Activated CD8-positive, alpha-beta T cell treated with anti-CD3 and anti-CD28 coated beads, Interleukin-2, amount 10 ng/mL, durations not matched to agents 7 days and 5 days (primary cell): ENCODE results near the gene TMBIM4. TPM values are rescaled to one million over a fixed set of nuclear protein-coding genes. Genes with fewer than 3 reads are reported as not detected.

Source experiments
- ATAC-seq: fragments of 150-1000 bp; cut with Tn5 transposase; one replicate; pipeline ENCODE4 v1.10.0; 2021; ENCODE audit warnings: moderate library complexity
- CTCF ChIA-PET: fragments of 350-600 bp; sonication (Branson Sonifier 250); formaldehyde crosslinking; loops from one replicate; lab custom pipeline; 2021; ENCODE audit warnings: antibody characterized with exemption; lab: Charles Lee
- POLR2A ChIA-PET: fragments of 350-600 bp; sonication (Branson Sonifier 250); formaldehyde crosslinking; loops from one replicate; lab custom pipeline; 2021; ENCODE audit warnings: antibody characterized with exemption; lab: Charles Lee
- DNase-seq: peaks from one replicate; pipeline ENCODE4 v3.0.0-alpha.2; 2020
- H3K27ac Mint-ChIP-seq: one replicate; pipeline ENCODE4 v1.8.0; 2021; ENCODE audit warnings: mild to moderate bottlenecking, mixed read lengths
- H3K27me3 Mint-ChIP-seq: one replicate; pipeline ENCODE4 v1.8.0; 2021; ENCODE audit warnings: low read depth, mixed read lengths
- H3K36me3 Mint-ChIP-seq: one replicate; pipeline ENCODE4 v1.8.0; 2021; ENCODE audit warnings: low read depth, mixed read lengths
- H3K4me1 Mint-ChIP-seq: one replicate; pipeline ENCODE4 v1.8.0; 2021; ENCODE audit warnings: low read depth, mixed read lengths
- H3K4me3 Mint-ChIP-seq: one replicate; pipeline ENCODE4 v1.8.0; 2021; ENCODE audit warnings: mild to moderate bottlenecking, mixed read lengths
- H3K9me3 Mint-ChIP-seq: one replicate; pipeline ENCODE4 v1.8.0; 2022; ENCODE audit warnings: mixed read lengths; ENCODE audit not compliant: insufficient read depth
- total RNA-seq, 2 experiments: library from RNA; stranded (reverse); gene quantifications; one replicate each; pipeline ENCODE4 v1.2.3, GENCODE V29; 2021

The TMBIM4 gene
- total RNA-seq, 2 experiments from 2014 or later, result 60.5 to 61.6 TPM

GRCh38 chr12:66132408-66132807 lies 37.4 kb downstream of the TMBIM4 start:
- Mint-ChIP-seq H3K4me1 (peaks cover 47% of the 10 kb centered on the region), H3K27me3 (no peaks in the 10 kb centered on the region), H3K4me3 (peak overlapping the region; percentile 45), H3K36me3 (peaks cover 55% of the 10 kb centered on the region), H3K9me3 (no peaks in the 10 kb centered on the region), H3K27ac (no peak overlapping the region)
- no peak for DNase-seq
- CTCF ChIA-PET, result interaction anchor here (1.0 to 3.1 kb wide), 4 partner anchors 12 to 276 kb away, joined by 3 to 19 read pairs (median 4); no protein-coding TSS in a partner anchor
- no peak for ATAC-seq
- POLR2A ChIA-PET, result interaction anchor here (0.7 to 3.4 kb wide), 3 partner anchors 13 to 37 kb away, joined by 3 to 59 read pairs (median 3); partner anchors contain the start of gene TMBIM4

- peaks cover 59% of the 10 kb centered on the region for H3K36me3 Mint-ChIP-seq
- H3K4me3 Mint-ChIP-seq, result peak overlapping the region; percentile 98
- H3K27ac Mint-ChIP-seq, result peak overlapping the region; percentile 99
- H3K9me3 Mint-ChIP-seq, result no peaks in the 10 kb centered on the region
- ChIA-PET CTCF (interaction anchor here (0.7 to 3.1 kb wide), 6 partner anchors 9 to 278 kb away, joined by 3 to 19 read pairs (median 5); partner anchors contain the start of gene TMBIM4), POLR2A (interaction anchor here (1.0 to 3.4 kb wide), 14 partner anchors 9 to 962 kb away, joined by 3 to 59 read pairs (median 7); partner anchors contain the start of genes HELB, LEMD3 and TMBIM4)
- no peak for DNase-seq
- H3K27me3 Mint-ChIP-seq, result no peaks in the 10 kb centered on the region
- no peak for ATAC-seq
- H3K4me1 Mint-ChIP-seq, result peaks cover 58% of the 10 kb centered on the region
Observed at GRCh38 chr12:66131067-66131688, 38.6 kb downstream of the TMBIM4 start.

- peak within 1 kb of the TSS; percentile 98 for H3K4me3 Mint-ChIP-seq
- ATAC-seq (peak; percentile 95), DNase-seq (peak; percentile 94)
- ChIA-PET CTCF (interaction anchor here (0.7 to 3.1 kb wide), 4 partner anchors 9 to 140 kb away, joined by 4 to 19 read pairs (median 6); partner anchors contain the start of gene TMBIM4), POLR2A (interaction anchor here (0.6 to 3.4 kb wide), 17 partner anchors 9 to 1685 kb away, joined by 3 to 59 read pairs (median 6); partner anchors contain the start of genes HELB, LEMD3 and TMBIM4)
- H3K9me3 Mint-ChIP-seq, result no peaks in the 10 kb centered on the region
- peaks cover 62% of the 10 kb centered on the region for H3K4me1 Mint-ChIP-seq
- peak within 1 kb of the TSS; percentile 99 for H3K27ac Mint-ChIP-seq
- H3K36me3 Mint-ChIP-seq, result peaks cover 61% of the 10 kb centered on the region
- H3K27me3 Mint-ChIP-seq, result no peaks in the 10 kb centered on the region
Observed at GRCh38 chr12:66130267-66131066, 39.3 kb downstream of the TMBIM4 start, which contains the start of gene LLPH. Gene LLPH (minus strand): TSS chr12:66130750. CDS start chr12:66129106, 1,644 bp downstream.

GRCh38 chr12:66129934-66130266 lies 39.9 kb downstream of the TMBIM4 start:
- Mint-ChIP-seq H3K4me3 (peak overlapping the region; percentile 98), H3K4me1 (peaks cover 65% of the 10 kb centered on the region), H3K27me3 (no peaks in the 10 kb centered on the region), H3K9me3 (no peaks in the 10 kb centered on the region), H3K27ac (peak overlapping the region; percentile 99), H3K36me3 (peaks cover 65% of the 10 kb centered on the region)
- DNase-seq (no peak), ATAC-seq (no peak)
- ChIA-PET CTCF (interaction anchor here (2.1 kb wide), 1 partner anchor 8 kb away, joined by 6 read pairs; no protein-coding TSS in a partner anchor), POLR2A (interaction anchor here (0.6 to 3.4 kb wide), 12 partner anchors 8 to 1685 kb away, joined by 3 to 59 read pairs (median 7); partner anchors contain the start of genes HELB, LEMD3 and TMBIM4)

- ATAC-seq (no peak), DNase-seq (no peak)
- Mint-ChIP-seq H3K27me3 (no peaks in the 10 kb centered on the region), H3K9me3 (no peaks in the 10 kb centered on the region), H3K4me1 (peaks cover 59% of the 10 kb centered on the region), H3K4me3 (no peak overlapping the region), H3K27ac (no peak overlapping the region), H3K36me3 (peaks cover 78% of the 10 kb centered on the region)
- ChIA-PET CTCF (no interaction called here), POLR2A (no interaction called here)
Observed at GRCh38 chr12:66127650-66128049, 42.1 kb downstream of the TMBIM4 start.

GRCh38 chr12:66120477-66120876 lies 49.3 kb downstream of the TMBIM4 start:
- Mint-ChIP-seq H3K27me3 (no peaks in the 10 kb centered on the region), H3K4me1 (peaks cover 22% of the 10 kb centered on the region), H3K27ac (no peak overlapping the region), H3K36me3 (peaks cover 44% of the 10 kb centered on the region), H3K4me3 (no peak overlapping the region), H3K9me3 (no peaks in the 10 kb centered on the region)
- DNase-seq (no peak), ATAC-seq (no peak)
- ChIA-PET CTCF (interaction anchor here (1.2 to 2.1 kb wide), 2 partner anchors 12 to 49 kb away, joined by 3 to 6 read pairs; partner anchors contain the start of gene TMBIM4), POLR2A (interaction anchor here (2.7 kb wide), 1 partner anchor 10 kb away, joined by 15 read pairs; the partner anchor contains the start of gene LLPH)

- peaks cover 18% of the 10 kb centered on the region for H3K4me1 Mint-ChIP-seq
- peak; percentile 52 for ATAC-seq
- no peaks in the 10 kb centered on the region for H3K27me3 Mint-ChIP-seq
- peaks cover 39% of the 10 kb centered on the region for H3K36me3 Mint-ChIP-seq
- no peaks in the 10 kb centered on the region for H3K9me3 Mint-ChIP-seq
- H3K27ac Mint-ChIP-seq, result peak overlapping the region; percentile 32
- CTCF ChIA-PET, result interaction anchor here (1.2 to 2.1 kb wide), 2 partner anchors 13 to 49 kb away, joined by 3 to 6 read pairs; partner anchors contain the start of gene TMBIM4
- POLR2A ChIA-PET, result interaction anchor here (2.7 kb wide), 1 partner anchor 11 kb away, joined by 15 read pairs; the partner anchor contains the start of gene LLPH
- H3K4me3 Mint-ChIP-seq, result no peak overlapping the region
- DNase-seq, result no peak
Observed at GRCh38 chr12:66119870-66120241, 49.9 kb downstream of the TMBIM4 start.

GRCh38 chr12:66119229-66119869 lies 50.4 kb downstream of the TMBIM4 start:
- Mint-ChIP-seq H3K4me1 (peaks cover 18% of the 10 kb centered on the region), H3K36me3 (peaks cover 34% of the 10 kb centered on the region), H3K9me3 (no peaks in the 10 kb centered on the region), H3K27ac (peak overlapping the region; percentile 32), H3K27me3 (no peaks in the 10 kb centered on the region), H3K4me3 (no peak overlapping the region)
- no peak for DNase-seq
- CTCF ChIA-PET, result interaction anchor here (1.2 to 2.1 kb wide), 2 partner anchors 13 to 50 kb away, joined by 3 to 6 read pairs; partner anchors contain the start of gene TMBIM4
- POLR2A ChIA-PET, result interaction anchor here (2.7 kb wide), 1 partner anchor 11 kb away, joined by 15 read pairs; the partner anchor contains the start of gene LLPH
- no peak for ATAC-seq

GRCh38 chr12:66118240-66118891 lies 51.4 kb downstream of the TMBIM4 start:
- POLR2A ChIA-PET, result interaction anchor here (2.7 kb wide), 1 partner anchor 12 kb away, joined by 15 read pairs; the partner anchor contains the start of gene LLPH
- H3K4me1 Mint-ChIP-seq, result peaks cover 18% of the 10 kb centered on the region
- CTCF ChIA-PET, result no interaction called here

GRCh38 chr12:66117242-66117641 lies 52.6 kb downstream of the TMBIM4 start:
- Mint-ChIP-seq H3K4me1 (peaks cover 18% of the 10 kb centered on the region), H3K27ac (no peak overlapping the region), H3K4me3 (no peak overlapping the region), H3K9me3 (no peaks in the 10 kb centered on the region), H3K27me3 (peaks cover 2% of the 10 kb centered on the region), H3K36me3 (peaks cover 18% of the 10 kb centered on the region)
- DNase-seq (no peak), ATAC-seq (no peak)
- CTCF ChIA-PET, result interaction anchor here (1.3 kb wide), 1 partner anchor 10 kb away, joined by 3 read pairs; no protein-coding TSS in a partner anchor
- POLR2A ChIA-PET, result no interaction called here

More at GRCh38 chr12:66118240-66118891, 51.4 kb downstream of the TMBIM4 start:
- no peaks in the 10 kb centered on the region for H3K9me3 Mint-ChIP-seq
- H3K27ac Mint-ChIP-seq, result no peak overlapping the region
- no peaks in the 10 kb centered on the region for H3K27me3 Mint-ChIP-seq
- ATAC-seq (no peak), DNase-seq (no peak)
- H3K4me3 Mint-ChIP-seq, result no peak overlapping the region
- H3K36me3 Mint-ChIP-seq, result peaks cover 24% of the 10 kb centered on the region
